Activated CD4-positive, alpha-beta T cell treated with anti-CD3 and anti-CD28 coated beads, Interleukin-2, amount 10 ng/mL, durations not matched to agents 7 days and 5 days (primary cell): Measurements from ENCODE around the gene RNASE3. TPM values are rescaled to one million over a fixed set of nuclear protein-coding genes. Genes with fewer than 3 reads are reported as not detected.

Source experiments
- CTCF ChIA-PET: fragments of 350-600 bp; sonication (Branson Sonifier 250); formaldehyde crosslinking; loops from one replicate; lab custom pipeline; 2021; ENCODE audit warnings: antibody characterized with exemption; lab: Charles Lee
- POLR2A ChIA-PET: fragments of 350-600 bp; sonication (Branson Sonifier 250); formaldehyde crosslinking; loops from one replicate; lab custom pipeline; 2021; ENCODE audit warnings: antibody characterized with exemption; lab: Charles Lee
- DNase-seq: peaks from one replicate; pipeline ENCODE4 v3.0.0-alpha.2; 2020
- H3K27ac Mint-ChIP-seq: one replicate; pipeline ENCODE4 v1.8.0; 2021; ENCODE audit warnings: mild to moderate bottlenecking, moderate library complexity, mixed read lengths
- H3K27me3 Mint-ChIP-seq: one replicate; pipeline ENCODE4 v1.8.0; 2021; ENCODE audit warnings: mixed read lengths
- H3K36me3 Mint-ChIP-seq: one replicate; pipeline ENCODE4 v1.8.0; 2021; ENCODE audit warnings: low read depth, mixed read lengths
- H3K4me1 Mint-ChIP-seq: one replicate; pipeline ENCODE4 v1.8.0; 2021; ENCODE audit warnings: mixed read lengths
- H3K4me3 Mint-ChIP-seq: one replicate; pipeline ENCODE4 v1.8.0; 2021; ENCODE audit warnings: mild to moderate bottlenecking, moderate library complexity, mixed read lengths
- H3K9me3 Mint-ChIP-seq: one replicate; pipeline ENCODE4 v1.8.0; 2021; ENCODE audit warnings: mixed read lengths
- total RNA-seq, 2 experiments: library from RNA; stranded (reverse); gene quantifications; one replicate each; pipeline ENCODE4 v1.2.3, GENCODE V29; 2021

RNASE3 gene
- total RNA-seq, 2 experiments from 2014 or later: not detected

DNA sequence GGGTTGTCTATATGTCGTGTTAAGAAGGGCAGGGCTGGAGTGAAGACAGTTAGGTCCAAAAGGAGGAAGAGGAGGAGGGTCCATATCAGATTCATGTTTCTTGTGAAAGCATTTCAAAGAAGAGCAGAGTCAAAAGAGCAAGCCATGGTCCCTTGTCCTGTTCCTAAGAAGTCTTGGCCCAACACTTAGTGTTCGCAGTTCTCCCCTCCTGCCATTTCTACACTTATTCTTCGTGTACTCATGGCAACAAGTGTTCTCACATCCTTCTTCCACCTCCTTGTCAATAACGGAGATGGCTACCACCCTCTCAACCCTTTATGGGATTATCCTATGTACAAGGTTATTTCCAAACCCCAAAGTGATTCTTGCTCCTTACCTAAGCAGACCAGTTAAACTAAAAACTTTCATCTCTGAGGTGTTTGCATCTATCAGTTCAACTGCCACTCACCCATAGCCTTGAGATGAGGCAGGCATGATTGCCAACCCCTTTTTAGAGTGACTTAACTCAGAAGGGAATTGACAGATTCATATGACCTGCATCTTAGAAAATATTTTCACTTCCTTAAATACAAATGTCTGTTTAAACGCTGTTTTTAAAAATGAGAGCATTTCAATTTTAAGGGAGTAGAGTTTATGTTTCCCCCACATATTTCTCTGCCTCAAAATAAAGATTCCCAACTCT is 44.3 kb downstream of the RNASE3 start:
- Mint-ChIP-seq H3K27ac (no peak overlapping the region), H3K27me3 (no peaks in the 10 kb centered on the region), H3K4me1 (no peaks in the 10 kb centered on the region), H3K4me3 (no peak overlapping the region), H3K9me3 (no peaks in the 10 kb centered on the region), H3K36me3 (no peaks in the 10 kb centered on the region)
- no peak for DNase-seq
- CTCF ChIA-PET: no interaction called here
- POLR2A ChIA-PET: no interaction called here

Other genes starting within 250 kb of the RNASE3 start
- gene OR6S1, start 249.7 kb upstream of the RNASE3 start, total RNA-seq: not detected
- gene RNASE4, start 206.8 kb upstream of the RNASE3 start, total RNA-seq: 1 to 10 TPM in 1 of 2 experiments, under 1 TPM in 1; 0.92 to 1.4 TPM
- gene ANG, start 202.6 kb upstream of the RNASE3 start, total RNA-seq: 1 to 10 TPM in 1 of 2 experiments, under 1 TPM in 1; 0.89 to 1.6 TPM
- gene EDDM3A, start 145.5 kb upstream of the RNASE3 start, total RNA-seq: not detected
- gene EDDM3B, start 123.0 kb upstream of the RNASE3 start, total RNA-seq: not detected
- 1 to 10 TPM; 2.4 TPM for gene RNASE6, start 110.1 kb upstream of the RNASE3 start, total RNA-seq
- gene RNASE1, start 88.5 kb upstream of the RNASE3 start, total RNA-seq: not detected
- not detected for gene RNASE2, start 64.1 kb downstream of the RNASE3 start, total RNA-seq
- gene METTL17, start 98.6 kb downstream of the RNASE3 start, total RNA-seq: 10 to 100 TPM; 97.4 to 99.6 TPM
- gene SLC39A2, start 107.9 kb downstream of the RNASE3 start, total RNA-seq: under 1 TPM; 0.25 to 0.37 TPM
- 10 to 100 TPM; 10.4 to 11.0 TPM for gene NDRG2, start 133.7 kb downstream of the RNASE3 start, total RNA-seq
- gene TPPP2, start 138.8 kb downstream of the RNASE3 start, total RNA-seq: not detected
- not detected for gene RNASE13, start 143.4 kb downstream of the RNASE3 start, total RNA-seq
- gene RNASE7, start 151.0 kb downstream of the RNASE3 start, total RNA-seq: not detected
- not detected for gene RNASE8, start 166.4 kb downstream of the RNASE3 start, total RNA-seq
- under 1 TPM in 1 of 2 experiments, not detected in 1; 0.22 TPM for gene ARHGEF40, start 178.9 kb downstream of the RNASE3 start, total RNA-seq
- 1 to 10 TPM; 5.0 to 6.2 TPM for gene ZNF219, start 207.3 kb downstream of the RNASE3 start, total RNA-seq
- not detected for gene TMEM253, start 209.7 kb downstream of the RNASE3 start, total RNA-seq